GM12878 (cell line): ENCODE measurements around the gene SORCS2. TPM values are rescaled to one million over a fixed set of nuclear protein-coding genes. Genes with fewer than 3 reads are reported as not detected.

ENCODE experiments used
- ATAC-seq: fragments of 200-7000 bp; cut with Tn5 transposase; 3 replicates; pipeline ENCODE4 v1.9.1; 2020; ENCODE audit warnings: mild to moderate bottlenecking, moderate library complexity
- BruUV-seq: library from RNA; stranded (reverse); fragments of 400-500 nt; replicated peaks from 2 replicates; lab custom pipeline; 2021; lab: Mats Ljungman, UMichigan
- CTCF ChIA-PET: fragments of 300-600 bp; sonication (Branson Sonifier 250); formaldehyde crosslinking; extraction: SDS; loops from one replicate; lab custom pipeline; 2021; ENCODE audit warnings: inconsistent platforms; lab: Yijun Ruan, JAX
- POLR2A ChIA-PET: fragments of 350-600 bp; formaldehyde crosslinking; extraction: SDS; loops from one replicate; lab custom pipeline; 2021; ENCODE audit warnings: inconsistent platforms; lab: Charles Lee
- RAD21 ChIA-PET: fragments of 300-600 bp; sonication (Branson Sonifier 250); formaldehyde crosslinking; loops from one replicate; lab custom pipeline; 2023; ENCODE audit warnings: antibody characterized with exemption; ENCODE audit not compliant: unreplicated experiment; lab: Charles Lee
- SMC1A ChIA-PET: fragments of 300-600 bp; sonication (Branson Sonifier 250); formaldehyde crosslinking; loops from one replicate; lab custom pipeline; 2023; ENCODE audit not compliant: unreplicated experiment, uncharacterized antibody; lab: Charles Lee
- DNase-seq: peaks from one replicate; pipeline ENCODE4 v3.0.0-alpha.2; 2011; ENCODE audit warnings: low read depth, low spot score
- FAIRE-seq: peaks from 3 replicates; lab custom pipeline; 2011; peaks lifted over from hg19 to GRCh38; lab: Jason Lieb, UNC
- H2AFZ ChIP-seq: 2 replicates; pipeline ENCODE4 v1.6.0; 2011; ENCODE audit warnings: low read depth, low read length, control low read depth; ENCODE audit not compliant: control insufficient read depth
- H3K27ac ChIP-seq: 2 replicates; pipeline ENCODE4 v1.5.1; 2011; ENCODE audit warnings: control low read depth; ENCODE audit not compliant: control insufficient read depth, insufficient read depth
- H3K27me3 ChIP-seq, 2 experiments: replicated peaks in 1 of 2; 2 replicates each; pipeline versions ENCODE4 v1.6.0 to v1.6.1; 2011; ENCODE audit warnings: low read length in 1 of 2; ENCODE audit not compliant: control insufficient read depth in 2 of 2, insufficient read depth in 2 of 2
- H3K36me3 ChIP-seq, 2 experiments: 2 replicates each; pipeline ENCODE4 v1.5.1; 2011; ENCODE audit warnings: low read length in 1 of 2; ENCODE audit not compliant: control insufficient read depth in 2 of 2, insufficient read depth in 2 of 2
- H3K4me1 ChIP-seq: 2 replicates; pipeline ENCODE4 v1.6.1; 2011; ENCODE audit warnings: mild to moderate bottlenecking, low read length, moderate library complexity, mixed read lengths; ENCODE audit not compliant: control insufficient read depth, insufficient read depth
- H3K4me2 ChIP-seq: 2 replicates; pipeline ENCODE4 v1.6.0; 2011; ENCODE audit warnings: control low read depth; ENCODE audit not compliant: control insufficient read depth, insufficient read depth
- H3K4me3 ChIP-seq: fragments of 200-600 bp; sonication (generic); 2 replicates; pipeline ENCODE4 v1.5.1; 2016
- H3K79me2 ChIP-seq: 2 replicates; pipeline ENCODE4 v1.6.0; 2011; ENCODE audit warnings: low read length; ENCODE audit not compliant: control insufficient read depth, insufficient read depth
- H3K9ac ChIP-seq: 2 replicates; pipeline ENCODE4 v1.8.0; 2011; ENCODE audit warnings: low read length, control low read depth, mixed read lengths; ENCODE audit not compliant: control insufficient read depth, insufficient read depth
- H3K9me3 ChIP-seq: replicated peaks from 3 replicates; pipeline ENCODE4 v1.5.1; 2011; ENCODE audit warnings: mild to moderate bottlenecking, low read length; ENCODE audit not compliant: control insufficient read depth, insufficient read depth
- H4K20me1 ChIP-seq: 2 replicates; pipeline ENCODE4 v1.6.0; 2011; ENCODE audit not compliant: control insufficient read depth, insufficient read depth
- ASH2L ChIP-seq: fragments of 300-600, 200-600 bp; sonication (generic); IDR thresholded peaks from 2 replicates; pipeline ENCODE4 v1.6.1; 2017; ENCODE audit warnings: low read depth, mild to moderate bottlenecking, borderline replicate concordance
- EP300 ChIP-seq, 2 experiments: fragments of 150-350 bp in 1 of 2; IDR thresholded peaks; 2 replicates each; pipeline ENCODE4 v1.6.1; 2011 to 2012; ENCODE audit warnings: low read depth in 2 of 2, low read length in 2 of 2, borderline replicate concordance in 1 of 2, improper control_type of control experiment in 1 of 2, inconsistent platforms in 1 of 2; ENCODE audit not compliant: control insufficient read depth in 1 of 2
- ESRRA ChIP-seq: IDR thresholded peaks from 2 replicates; pipeline ENCODE4 v1.6.1; 2012; ENCODE audit warnings: mild to moderate bottlenecking, low read length, improper control_type of control experiment
- HCFC1 ChIP-seq: fragments of 150-350 bp; IDR thresholded peaks from 2 replicates; pipeline ENCODE4 v1.6.1; 2014; ENCODE audit warnings: low read length
- HDAC6 ChIP-seq: fragments of 200-600 bp; sonication (generic); IDR thresholded peaks from one replicate; pipeline ENCODE4 v1.8.0; 2017; ENCODE audit warnings: antibody characterized with exemption; ENCODE audit not compliant: unreplicated experiment
- KDM1A ChIP-seq: fragments of 200-600 bp; sonication (generic); IDR thresholded peaks from 2 replicates; pipeline ENCODE4 v1.6.1; 2016; ENCODE audit warnings: borderline replicate concordance
- POU2F2 ChIP-seq: IDR thresholded peaks from 3 replicates; pipeline ENCODE4 v1.6.1; 2011; ENCODE audit warnings: low read depth, mild to moderate bottlenecking, low read length, borderline replicate concordance
- RELA ChIP-seq: fragments of 450-650 bp; IDR thresholded peaks from 2 replicates; pipeline ENCODE4 v1.8.0; 2014; ENCODE audit warnings: borderline replicate concordance; ENCODE audit not compliant: partially characterized antibody
- SUPT20H ChIP-seq: IDR thresholded peaks from 2 replicates; pipeline ENCODE4 v1.6.1; 2011; ENCODE audit warnings: low read depth, mild to moderate bottlenecking, low read length, moderate library complexity, borderline replicate concordance; ENCODE audit not compliant: control insufficient read depth
- TCF3 ChIP-seq: IDR thresholded peaks from 2 replicates; pipeline ENCODE4 v1.6.1; 2012; ENCODE audit warnings: low read depth, mild to moderate bottlenecking, low read length, borderline replicate concordance; ENCODE audit not compliant: insufficient read depth
- ZBED1 ChIP-seq: IDR thresholded peaks from 2 replicates; pipeline ENCODE4 v1.6.1; 2016; ENCODE audit warnings: borderline replicate concordance
- ZNF384 ChIP-seq: IDR thresholded peaks from 2 replicates; pipeline ENCODE4 v1.6.1; 2012; ENCODE audit warnings: low read depth, mild to moderate bottlenecking, low read length, improper control_type of control experiment, borderline replicate concordance
- ZSCAN29 ChIP-seq: fragments of 450-650 bp; IDR thresholded peaks from 2 replicates; pipeline ENCODE4 v1.6.1; 2017; ENCODE audit warnings: mild to moderate bottlenecking, moderate library complexity
- ZZZ3 ChIP-seq: IDR thresholded peaks from 2 replicates; pipeline ENCODE4 v1.6.1; 2011; ENCODE audit warnings: low read depth; ENCODE audit not compliant: control insufficient read depth, insufficient read length
- WGBS: methylation state at CpG from one replicate; pipeline ENCODE4 v1.1.6; 2016; ENCODE audit warnings: low lambda C conversion rate; ENCODE audit not compliant: insufficient replicate concordance, insufficient coverage; ENCODE audit errors: missing lambda C conversion rate; 5-methylcytosine and 5-hydroxymethylcytosine counted together
- in situ Hi-C: fragments of 300-500 bp; cut with MboI; formaldehyde crosslinking; loops from 9 replicates; pipeline ENCODE4 v1.14.3; 2018; ENCODE audit warnings: mixed read lengths
- intact Hi-C: fragments of 100-400 bp; cut with micrococcal nuclease; formaldehyde crosslinking; loops from one replicate; pipeline ENCODE4 v1.14.2; 2022; ENCODE audit not compliant: unreplicated experiment
- polyA plus RNA-seq, 11 experiments: library from polyadenylated mRNA; depleted of rRNA in 4 of 11; unstranded in 6 of 11; stranded (reverse) in 5 of 11; fragments of >200 nt; fragmentation: Nextera tagmentation in 4 of 11; fragmentation: Illumina TruSeq in 1 of 11; extraction: Ambion mirVana in 4 of 11; extraction: Trizol in 1 of 11; gene quantifications; 1 replicate in 1 of 11; 2 replicates in 10 of 11; pipeline versions ENCODE4 v1.2.1 to v1.2.3, GENCODE V29; 2011 to 2016; ENCODE audit warnings: inconsistent platforms in 2 of 11, missing spikeins in 2 of 11, low read depth in 1 of 11
- total RNA-seq, 4 experiments: library from RNA; depleted of rRNA in 3 of 4; stranded (reverse); fragments of >200 nt in 3 of 4; fragmentation: Illumina TruSeq in 1 of 4; extraction: Trizol in 1 of 4; gene quantifications; 2 replicates each; pipeline versions ENCODE4 v1.2.1 to v1.2.3, GENCODE V29; 2013 to 2021
- TF ChIP-seq, protein P1 (sequence below), 3 experiments: IDR thresholded peaks in 2 of 3; conservative IDR thresholded peaks in 1 of 3; 2 replicates each; pipeline ENCODE4 v1.5.1; 2011; ENCODE audit warnings: low read depth in 3 of 3, low read length in 3 of 3, mild to moderate bottlenecking in 3 of 3, control low read depth in 2 of 3, moderate library complexity in 2 of 3, inconsistent platforms in 1 of 3, mixed read lengths in 1 of 3; ENCODE audit not compliant: control insufficient read depth in 2 of 3, insufficient read depth in 1 of 3; ENCODE audit errors: extremely low read depth in 1 of 3
- TF ChIP-seq, protein P2 (sequence below): fragments of 150-350 bp; IDR thresholded peaks from 2 replicates; pipeline ENCODE4 v1.6.1; 2016; ENCODE audit warnings: low read depth, low read length
- TF ChIP-seq, protein P3 (sequence below): fragments of 150-350 bp; IDR thresholded peaks from 2 replicates; pipeline ENCODE4 v1.6.1; 2014; ENCODE audit warnings: mild to moderate bottlenecking, low read depth, low read length

SORCS2 gene
- total and polyA plus RNA-seq, 10 of the 15 experiments (the other 5 are each of a cell fraction or from before 2014, with no cell fraction given) = 0.01 to 0.15 (median 0.05) TPM; not detected in 5

GRCh38 chr4:7726665-7727413 is 534.5 kb downstream of the SORCS2 start:
- no peaks in the 10 kb centered on the region for H3K27me3 ChIP-seq
- H3K79me2 ChIP-seq = no peaks in the 10 kb centered on the region
- no peaks in the 10 kb centered on the region for H3K4me1 ChIP-seq
- no peaks in the 10 kb centered on the region for H3K9me3 ChIP-seq
- SMC1A ChIA-PET = no interaction called here
- H3K27ac ChIP-seq = no peak overlapping the region
- FAIRE-seq (no peak), DNase-seq (no peak), ATAC-seq (no peak)
- in situ Hi-C loops (no loop called here), intact Hi-C loops (no loop called here)
- no peaks in the 10 kb centered on the region for H3K36me3 ChIP-seq
- H3K4me3 ChIP-seq = no peak overlapping the region
- BruUV-seq = no TSS peak
- CTCF ChIA-PET = no interaction called here
- no peaks in the 10 kb centered on the region for H4K20me1 ChIP-seq
- no peak overlapping the region for H3K4me2 ChIP-seq
- 48% methylated on average over 22 of the region's 22 CpGs for WGBS
- POLR2A ChIA-PET = interaction anchor here (0.6 kb wide), 2 partner anchors 660 to 1633 kb away, joined by 4 to 6 read pairs; no protein-coding TSS in a partner anchor
- no peak overlapping the region for H2AFZ ChIP-seq
- H3K9ac ChIP-seq = no peak overlapping the region
- RAD21 ChIA-PET = no interaction called here
- TF ChIP-seq, protein P1, sequence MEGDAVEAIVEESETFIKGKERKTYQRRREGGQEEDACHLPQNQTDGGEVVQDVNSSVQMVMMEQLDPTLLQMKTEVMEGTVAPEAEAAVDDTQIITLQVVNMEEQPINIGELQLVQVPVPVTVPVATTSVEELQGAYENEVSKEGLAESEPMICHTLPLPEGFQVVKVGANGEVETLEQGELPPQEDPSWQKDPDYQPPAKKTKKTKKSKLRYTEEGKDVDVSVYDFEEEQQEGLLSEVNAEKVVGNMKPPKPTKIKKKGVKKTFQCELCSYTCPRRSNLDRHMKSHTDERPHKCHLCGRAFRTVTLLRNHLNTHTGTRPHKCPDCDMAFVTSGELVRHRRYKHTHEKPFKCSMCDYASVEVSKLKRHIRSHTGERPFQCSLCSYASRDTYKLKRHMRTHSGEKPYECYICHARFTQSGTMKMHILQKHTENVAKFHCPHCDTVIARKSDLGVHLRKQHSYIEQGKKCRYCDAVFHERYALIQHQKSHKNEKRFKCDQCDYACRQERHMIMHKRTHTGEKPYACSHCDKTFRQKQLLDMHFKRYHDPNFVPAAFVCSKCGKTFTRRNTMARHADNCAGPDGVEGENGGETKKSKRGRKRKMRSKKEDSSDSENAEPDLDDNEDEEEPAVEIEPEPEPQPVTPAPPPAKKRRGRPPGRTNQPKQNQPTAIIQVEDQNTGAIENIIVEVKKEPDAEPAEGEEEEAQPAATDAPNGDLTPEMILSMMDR (IDR thresholded peaks at IDR 0.05 in 2 of 3, conservative IDR thresholded peaks at IDR 0.05 in 1 of 3; ENCODE audit: control insufficient read depth in 2 of 3, extremely low read depth in 1 of 3, insufficient read depth in 1 of 3, low read depth in 3 of 3, low read length in 3 of 3) = no peak
- no peak for TF ChIP-seq ASH2L
- TF ChIP-seq ESRRA = no peak
- TF ChIP-seq, protein P2, sequence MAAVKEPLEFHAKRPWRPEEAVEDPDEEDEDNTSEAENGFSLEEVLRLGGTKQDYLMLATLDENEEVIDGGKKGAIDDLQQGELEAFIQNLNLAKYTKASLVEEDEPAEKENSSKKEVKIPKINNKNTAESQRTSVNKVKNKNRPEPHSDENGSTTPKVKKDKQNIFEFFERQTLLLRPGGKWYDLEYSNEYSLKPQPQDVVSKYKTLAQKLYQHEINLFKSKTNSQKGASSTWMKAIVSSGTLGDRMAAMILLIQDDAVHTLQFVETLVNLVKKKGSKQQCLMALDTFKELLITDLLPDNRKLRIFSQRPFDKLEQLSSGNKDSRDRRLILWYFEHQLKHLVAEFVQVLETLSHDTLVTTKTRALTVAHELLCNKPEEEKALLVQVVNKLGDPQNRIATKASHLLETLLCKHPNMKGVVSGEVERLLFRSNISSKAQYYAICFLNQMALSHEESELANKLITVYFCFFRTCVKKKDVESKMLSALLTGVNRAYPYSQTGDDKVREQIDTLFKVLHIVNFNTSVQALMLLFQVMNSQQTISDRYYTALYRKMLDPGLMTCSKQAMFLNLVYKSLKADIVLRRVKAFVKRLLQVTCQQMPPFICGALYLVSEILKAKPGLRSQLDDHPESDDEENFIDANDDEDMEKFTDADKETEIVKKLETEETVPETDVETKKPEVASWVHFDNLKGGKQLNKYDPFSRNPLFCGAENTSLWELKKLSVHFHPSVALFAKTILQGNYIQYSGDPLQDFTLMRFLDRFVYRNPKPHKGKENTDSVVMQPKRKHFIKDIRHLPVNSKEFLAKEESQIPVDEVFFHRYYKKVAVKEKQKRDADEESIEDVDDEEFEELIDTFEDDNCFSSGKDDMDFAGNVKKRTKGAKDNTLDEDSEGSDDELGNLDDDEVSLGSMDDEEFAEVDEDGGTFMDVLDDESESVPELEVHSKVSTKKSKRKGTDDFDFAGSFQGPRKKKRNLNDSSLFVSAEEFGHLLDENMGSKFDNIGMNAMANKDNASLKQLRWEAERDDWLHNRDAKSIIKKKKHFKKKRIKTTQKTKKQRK = no peak
- TF ChIP-seq ZZZ3 = no peak
- no peak for TF ChIP-seq POU2F2
- no peak for TF ChIP-seq ZBED1
- no peak for TF ChIP-seq RELA
- TF ChIP-seq, protein P3, sequence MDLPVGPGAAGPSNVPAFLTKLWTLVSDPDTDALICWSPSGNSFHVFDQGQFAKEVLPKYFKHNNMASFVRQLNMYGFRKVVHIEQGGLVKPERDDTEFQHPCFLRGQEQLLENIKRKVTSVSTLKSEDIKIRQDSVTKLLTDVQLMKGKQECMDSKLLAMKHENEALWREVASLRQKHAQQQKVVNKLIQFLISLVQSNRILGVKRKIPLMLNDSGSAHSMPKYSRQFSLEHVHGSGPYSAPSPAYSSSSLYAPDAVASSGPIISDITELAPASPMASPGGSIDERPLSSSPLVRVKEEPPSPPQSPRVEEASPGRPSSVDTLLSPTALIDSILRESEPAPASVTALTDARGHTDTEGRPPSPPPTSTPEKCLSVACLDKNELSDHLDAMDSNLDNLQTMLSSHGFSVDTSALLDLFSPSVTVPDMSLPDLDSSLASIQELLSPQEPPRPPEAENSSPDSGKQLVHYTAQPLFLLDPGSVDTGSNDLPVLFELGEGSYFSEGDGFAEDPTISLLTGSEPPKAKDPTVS = no peak
- TF ChIP-seq HDAC6 = no peak
- TF ChIP-seq TCF3 = no peak
- no peak for TF ChIP-seq HCFC1
- TF ChIP-seq SUPT20H = no peak
- TF ChIP-seq KDM1A = no peak
- no peak for TF ChIP-seq EP300 (IDR thresholded peaks at IDR 0.05; ENCODE audit: borderline replicate concordance in 1 of 2, control insufficient read depth in 1 of 2, low read depth in 2 of 2, low read length in 2 of 2)
- TF ChIP-seq ZSCAN29 = no peak
- TF ChIP-seq ZNF384 = no peak
